Dedifferentiated amniotic fluid mesenchymal stem cell (primary cell): Measurements from ENCODE around the gene HDAC3.
"Not testable (repeated sequence)": the region's sequence is repeated elsewhere in the genome, so short reads cannot be mapped to it uniquely, and the experiment has no call there.

Experiments
- DNase-seq: peaks from one replicate; pipeline ENCODE4 v3.0.0-alpha.2; 2016; ENCODE audit errors: extremely low spot score

HDAC3 gene

GRCh38 chr5:141634720-141635119 is 1.9 kb downstream of the HDAC3 start:
- no peak for DNase-seq

- DNase-seq = no peak
Observed at GRCh38 chr5:141633871-141634561, 2.6 kb downstream of the HDAC3 start.

GRCh38 chr5:141632650-141633049 is 4.0 kb downstream of the HDAC3 start:
- DNase-seq = no peak

GRCh38 chr5:141630570-141631140 is 6.0 kb downstream of the HDAC3 start:
- no peak for DNase-seq

GRCh38 chr5:141628175-141628788 is 8.4 kb downstream of the HDAC3 start:
- no peak for DNase-seq

- DNase-seq = no peak
Observed at GRCh38 chr5:141623611-141624010, 13.0 kb downstream of the HDAC3 start.

GRCh38 chr5:141623186-141623585 is 13.5 kb downstream of the HDAC3 start:
- DNase-seq = no peak

GRCh38 chr5:141618804-141619554 is 17.7 kb downstream of the HDAC3 start, which contains the start of gene DIAPH1:
DIAPH1 (minus strand) TSS chr5:141619000; CDS start chr5:141618914, 86 bp downstream.
- DNase-seq = peak; percentile 74

GRCh38 chr5:141618030-141618803 is 18.4 kb downstream of the HDAC3 start:
- no peak for DNase-seq

- no peak for DNase-seq
Observed at GRCh38 chr5:141617682-141618029, 19.0 kb downstream of the HDAC3 start.

- no peak for DNase-seq
Observed at GRCh38 chr5:141617128-141617527, 19.5 kb downstream of the HDAC3 start.

GRCh38 chr5:141615991-141616720 is 20.5 kb downstream of the HDAC3 start:
- DNase-seq = no peak

GRCh38 chr5:141613344-141613743 is 23.3 kb downstream of the HDAC3 start:
- no peak for DNase-seq

GRCh38 chr5:141611289-141611688 is 25.4 kb downstream of the HDAC3 start:
- DNase-seq = no peak

- not testable (repeated sequence) for DNase-seq
Observed at GRCh38 chr5:141609921-141610320, 26.7 kb downstream of the HDAC3 start.

- no peak for DNase-seq
Observed at GRCh38 chr5:141609044-141609443, 27.6 kb downstream of the HDAC3 start.

- no peak for DNase-seq
Observed at GRCh38 chr5:141608557-141608956, 28.1 kb downstream of the HDAC3 start.

GRCh38 chr5:141608046-141608445 is 28.6 kb downstream of the HDAC3 start:
- DNase-seq = no peak

- no peak for DNase-seq
Observed at GRCh38 chr5:141605523-141606277, 30.9 kb downstream of the HDAC3 start.
